Motor neuron (in vitro differentiated cells): ENCODE data around the gene NUP188. TPM values are rescaled to one million over a fixed set of nuclear protein-coding genes. Genes with fewer than 3 reads are reported as not detected.
"Not testable (repeated sequence)": the region's sequence is repeated elsewhere in the genome, so short reads cannot be mapped to it uniquely, and the experiment has no call there.

ENCODE experiments used
- ATAC-seq, 8 experiments: fragments of 200-7000 bp; cut with Tn5 transposase; replicated peaks in 6 of 8; 2 replicates each; pipeline ENCODE4 v1.8.0; 2021; ENCODE audit warnings: mild to moderate bottlenecking in 8 of 8, moderate library complexity in 8 of 8
- H3K27ac ChIP-seq, 2 donors: fragments of 250-450 bp; sonication (Bioruptor Pico); 2 replicates each; pipeline ENCODE4 v1.9.0; 2021; ENCODE audit warnings: antibody characterized with exemption in 2 of 2, mild to moderate bottlenecking in 2 of 2, moderate library complexity in 1 of 2
- H3K4me1 ChIP-seq, 2 donors: fragments of 250-450 bp; sonication (Bioruptor Pico); replicated peaks in 1 of 2; 2 replicates each; pipeline ENCODE4 v1.6.1; 2021; ENCODE audit warnings: antibody characterized with exemption in 2 of 2, mild to moderate bottlenecking in 2 of 2, moderate library complexity in 1 of 2
- H3K4me3 ChIP-seq, 5 donors: fragments of 250-450 bp; sonication (Bioruptor Pico); 2 replicates each; pipeline ENCODE4 v1.9.0; 2021; ENCODE audit warnings: antibody characterized with exemption in 5 of 5, mild to moderate bottlenecking in 5 of 5, moderate library complexity in 4 of 5
- WGBS, 10 experiments: fragments of 450-650 bp; shearing (Covaris generic); methylation state at CpG; one replicate each; pipeline ENCODE4 v1.0.0; 2022; 5-methylcytosine and 5-hydroxymethylcytosine counted together
- in situ Hi-C, 9 experiments: fragments of 400-800 bp; cut with MboI; loops; one replicate each; pipeline ENCODE4 v1.15.0; 2021; ENCODE audit warnings: low sequenced_read_pairs in 9 of 9, low pct_unique_long_range_greater_than_20kb in 2 of 9; ENCODE audit not compliant: unreplicated experiment in 9 of 9
- total RNA-seq, 8 experiments: library from RNA; unstranded; fragments of 300-600 nt; gene quantifications; 2 replicates each; pipeline versions ENCODE4 v1.2.3 to v1.2.4, GENCODE V29; 2022

Gene NUP188
- total RNA-seq, 8 experiments from 2014 or later, result 16.3 to 69.4 (median 21.6) TPM

DNA sequence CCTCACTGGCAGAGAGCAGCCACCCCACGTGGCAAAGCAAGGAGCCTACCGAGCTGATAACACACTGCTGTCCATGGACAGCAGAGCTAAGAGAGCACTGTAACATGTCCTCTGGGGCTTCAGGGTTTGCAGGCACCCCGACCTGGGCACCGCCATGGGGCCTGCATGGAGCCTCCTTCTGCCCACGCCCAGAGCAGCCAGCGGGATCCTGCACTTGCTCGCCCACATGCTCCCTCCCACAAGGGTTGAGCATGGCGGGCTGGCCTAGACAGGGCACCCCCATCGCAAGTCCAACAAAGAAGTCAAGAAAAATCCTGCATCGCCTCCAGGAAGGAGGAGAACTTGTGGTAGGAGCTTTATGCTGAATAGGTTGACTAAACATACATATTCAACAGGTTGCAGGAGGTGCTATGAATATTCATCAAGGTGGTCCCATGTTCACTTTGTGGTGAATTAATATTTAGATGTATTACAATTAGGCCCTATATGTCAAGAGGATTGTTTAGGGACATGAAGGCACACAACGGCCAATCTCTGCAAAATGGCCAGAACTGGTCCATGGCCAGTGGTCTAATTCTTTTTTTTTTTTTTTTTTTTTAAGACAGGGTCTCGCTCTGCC lies 85.2 kb downstream of the NUP188 start:
- H3K27ac ChIP-seq, result no peak overlapping the region
- peak in 1 of 8 experiments; percentile 3 for ATAC-seq
- H3K4me3 ChIP-seq, result no peak overlapping the region
- WGBS, 10 experiments, result 49 to 100% (median 85%) methylated on average over 1 to 9 of the region's 12 CpGs; no CpG with 5 or more reads in 2 of the 10 experiments
- peaks cover 14% of the 10 kb centered on the region in 2 donors for H3K4me1 ChIP-seq
- in situ Hi-C loops, result no loop called here

DNA sequence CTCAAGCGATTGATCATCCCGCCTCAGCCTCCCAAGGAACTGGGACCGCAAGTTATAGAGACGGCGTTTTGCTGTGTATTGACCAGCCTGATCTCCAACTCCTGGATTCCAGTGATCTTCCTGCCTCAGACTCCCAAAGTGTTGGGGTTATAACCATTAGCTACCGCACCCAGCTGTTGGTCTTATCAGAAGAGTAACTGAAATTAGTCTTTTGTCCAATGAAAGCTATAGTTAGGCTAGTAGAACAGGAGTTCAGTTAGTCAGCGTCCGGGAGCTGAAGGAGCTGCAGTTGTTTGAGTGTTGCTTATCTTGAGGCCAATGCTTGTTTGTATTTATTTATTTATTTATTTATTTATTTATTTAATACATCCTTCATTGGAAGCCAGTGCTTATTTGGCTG lies 85.7 kb downstream of the NUP188 start:
- in situ Hi-C loops, result no loop called here
- no peak for ATAC-seq
- 70 to 100% (median 81%) methylated on average over 1 to 8 of the region's 8 CpGs for WGBS, 10 experiments

DNA sequence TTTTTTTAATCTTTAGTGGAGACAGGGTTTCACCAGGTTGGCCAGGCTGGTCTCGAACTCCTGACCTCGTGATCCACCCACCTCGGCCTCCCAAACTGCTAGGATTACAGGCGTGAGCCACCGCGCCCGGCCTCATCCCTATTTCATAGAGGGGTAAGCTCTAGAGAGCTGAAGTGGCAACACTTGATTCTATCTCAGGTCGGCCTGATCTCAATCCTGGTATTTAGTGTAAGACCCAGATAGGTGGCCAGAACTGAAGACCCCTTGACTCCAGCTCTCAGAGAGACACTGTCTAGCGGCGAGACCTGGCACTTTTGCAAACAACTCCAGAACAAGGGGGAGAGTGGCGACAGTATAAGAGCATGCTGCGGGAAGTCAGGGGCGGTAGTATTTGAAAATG lies 88.3 kb downstream of the NUP188 start:
- 0 to 90% (median 12%) methylated on average over 1 to 3 of the region's 13 CpGs; no CpG with 5 or more reads in 5 of the 10 experiments for WGBS, 10 experiments

More for the DNA sequence above, 85.7 kb downstream of the NUP188 start:
- no peak overlapping the region for H3K4me3 ChIP-seq
- no peak overlapping the region for H3K27ac ChIP-seq
- H3K4me1 ChIP-seq, result peaks cover 16 to 17% of the 10 kb centered on the region in 2 donors

DNA sequence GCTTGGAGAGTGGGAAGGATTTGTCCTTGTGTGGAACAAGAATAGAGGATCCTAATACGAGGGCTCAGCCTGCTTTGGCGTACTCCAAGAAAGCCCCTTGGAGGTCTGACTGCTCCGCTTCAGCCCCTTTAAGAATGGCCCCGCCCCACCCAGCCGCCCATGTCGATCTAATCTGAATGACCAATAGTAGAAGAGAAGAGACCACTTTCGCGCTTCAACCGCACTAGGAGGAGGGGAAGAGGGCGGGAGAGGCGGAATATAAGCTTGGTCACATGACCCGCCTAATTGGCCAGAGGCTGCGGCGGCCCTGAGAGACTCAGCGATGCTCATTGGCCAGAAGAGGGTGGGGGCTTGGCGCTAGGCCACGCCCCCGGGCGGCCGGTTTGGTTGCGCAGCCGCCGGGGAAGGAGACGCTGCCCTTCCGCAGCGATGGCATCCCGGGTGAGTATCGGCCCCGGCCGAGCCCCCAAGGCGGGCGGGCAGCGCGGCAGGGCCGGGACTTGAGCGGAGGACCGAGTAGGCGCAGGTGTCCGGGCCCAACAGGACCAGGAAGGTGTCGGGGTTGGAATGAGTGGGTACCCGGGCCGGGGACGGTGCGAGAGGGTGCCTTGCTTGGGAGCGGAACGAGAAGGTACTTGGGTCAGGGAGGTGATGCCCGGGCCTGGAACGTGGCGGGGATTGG lies 88.9 kb downstream of the NUP188 start, which contains the start of gene MIGA2:
Gene MIGA2 (plus strand): TSS at position 386 of the 682 bp plus-strand sequence. CDS start 3,969 bp downstream, outside the sequence.
- in situ Hi-C loops, result no loop called here
- ATAC-seq, result peak; percentile 95 to 97 (median 96)
- peak within 1 kb of the TSS; percentile 81 to 96 (median 91) for H3K4me3 ChIP-seq
- 0 to 2% (median 0%) methylated on average over 1 to 18 of the region's 49 CpGs; no CpG with 5 or more reads in 4 of the 10 experiments for WGBS, 10 experiments
- H3K4me1 ChIP-seq, result peaks cover 8 to 11% of the 10 kb centered on the region in 2 donors
- H3K27ac ChIP-seq, result peak within 1 kb of the TSS; percentile 51 to 69

More for the DNA sequence above, 88.3 kb downstream of the NUP188 start:
- H3K4me3 ChIP-seq, result peak overlapping the region; percentile 21 to 90 (median 23)
- in situ Hi-C loops, result not testable (repeated sequence)
- peak overlapping the region; percentile 51 to 69 for H3K27ac ChIP-seq
- peak in 5 of 8 experiments; percentile 5 to 23 (median 16) for ATAC-seq
- H3K4me1 ChIP-seq, result peaks cover 8 to 11% of the 10 kb centered on the region in 2 donors

DNA sequence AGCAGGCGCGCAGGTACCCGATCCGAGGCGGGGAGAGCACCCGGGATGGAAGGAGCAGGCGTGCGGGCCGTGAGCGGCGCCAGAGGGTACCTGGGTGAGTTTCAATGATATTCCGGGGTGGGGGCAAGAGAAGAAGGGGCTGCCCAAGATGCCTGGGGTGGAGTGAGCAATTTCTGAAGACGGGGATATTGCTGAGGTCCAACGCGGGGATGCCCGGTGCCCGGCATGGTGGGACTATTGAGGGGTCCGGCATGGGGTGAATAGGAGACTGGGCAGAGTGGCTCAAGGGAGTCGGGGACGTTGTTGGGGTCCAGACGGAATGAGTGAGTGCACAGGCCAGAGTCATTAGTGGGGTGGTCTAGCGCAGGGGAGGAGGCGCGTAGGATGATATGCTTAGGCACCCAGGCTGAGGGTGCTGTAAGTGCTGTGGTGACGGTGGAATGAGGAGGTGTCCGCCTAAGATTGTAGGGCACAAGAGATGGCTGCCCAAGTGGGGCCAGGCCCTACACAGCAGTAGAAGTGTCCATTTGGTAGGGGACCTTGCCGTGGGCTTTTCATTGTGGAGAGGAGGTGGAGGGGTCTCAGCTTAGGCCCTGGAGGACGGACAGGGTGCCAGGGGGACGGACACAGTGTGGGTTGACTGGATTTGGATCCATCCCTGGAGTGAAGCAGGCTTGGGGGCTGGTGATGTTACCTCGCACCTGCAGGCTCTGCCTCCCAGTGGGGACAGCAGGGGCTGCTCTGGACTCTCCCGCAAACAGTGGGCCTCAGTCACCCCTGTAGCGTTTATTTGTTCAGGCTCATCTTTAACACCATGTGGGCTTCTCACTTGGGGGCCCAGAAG lies 89.6 kb downstream of the NUP188 start:
- Histone ChIP-seq H3K4me1 (peaks cover 8 to 11% of the 10 kb centered on the region in 2 donors), H3K4me3 (peak overlapping the region; percentile 81 to 96 (median 91)), H3K27ac (peak overlapping the region in 1 of 2 donors; percentile 31)
- WGBS, 10 experiments, result 0 to 60% (median 4%) methylated on average over 1 to 5 of the region's 32 CpGs; no CpG with 5 or more reads in 3 of the 10 experiments
- no peak for ATAC-seq
- in situ Hi-C loops, result no loop called here

DNA sequence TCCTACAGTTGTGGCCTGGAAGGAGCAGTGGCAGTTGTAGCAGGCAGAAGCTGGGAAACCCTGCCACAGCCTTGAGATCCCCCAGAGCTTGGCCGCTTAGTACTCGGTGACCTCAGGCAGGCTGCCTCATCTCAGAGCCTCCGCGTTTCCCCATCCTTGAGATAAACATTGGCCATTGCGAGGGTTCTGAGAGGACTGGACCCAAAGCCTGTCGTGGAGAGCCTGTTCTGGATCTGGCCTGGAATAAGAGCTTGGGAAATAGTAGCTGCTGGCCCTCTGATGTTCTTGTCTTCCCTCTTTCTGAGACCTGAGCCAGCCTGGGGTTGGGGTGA lies 90.2 kb downstream of the NUP188 start:
- 69 to 80% (median 80%) methylated on average over 1 to 3 of the region's 6 CpGs; no CpG with 5 or more reads in 7 of the 10 experiments for WGBS, 10 experiments
- Histone ChIP-seq H3K27ac (no peak overlapping the region), H3K4me3 (peak overlapping the region in 3 of 5 donors; percentile 81 to 94 (median 90)), H3K4me1 (peaks cover 8 to 11% of the 10 kb centered on the region in 2 donors)
- no peak for ATAC-seq
- in situ Hi-C loops, result no loop called here

DNA sequence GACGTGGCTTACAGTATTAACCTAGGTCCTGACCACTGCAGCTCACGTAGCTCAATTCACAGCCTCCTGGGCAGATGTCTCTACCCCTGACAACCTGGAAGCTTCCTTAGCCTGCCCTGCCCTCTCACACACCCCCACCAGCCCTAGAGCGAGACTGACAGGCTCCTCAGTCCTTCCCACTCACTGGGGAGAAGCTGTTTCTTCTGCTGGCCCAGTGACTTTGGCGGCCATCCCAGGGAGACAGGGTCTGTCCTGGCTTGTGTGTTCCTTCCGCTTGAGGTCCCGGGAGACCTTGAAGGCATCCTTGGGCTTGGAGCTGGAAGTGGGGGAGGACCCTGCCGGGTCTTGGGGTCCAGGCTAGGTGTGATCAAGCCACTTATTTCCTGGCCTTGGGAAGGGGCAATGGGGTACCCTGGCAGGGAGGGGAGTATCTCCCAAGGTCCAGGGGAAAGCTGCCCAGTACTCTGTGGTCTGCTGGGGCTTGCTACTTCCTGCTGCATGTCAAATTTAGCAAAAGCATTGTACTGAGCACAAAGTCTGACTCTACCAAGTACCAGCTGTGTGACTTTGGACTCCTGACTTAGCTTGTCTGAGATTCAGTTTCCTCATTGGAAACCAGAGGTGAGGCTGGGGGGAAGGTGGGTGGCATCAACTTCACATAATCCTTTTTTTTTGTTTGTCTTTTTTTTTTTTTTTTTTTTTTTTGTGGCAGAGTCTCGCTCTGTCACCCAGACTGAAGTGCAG lies 90.8 kb downstream of the NUP188 start:
- in situ Hi-C loops, result no loop called here
- WGBS, 10 experiments, result 40 to 93% (median 83%) methylated on average over 1 to 3 of the region's 8 CpGs; no CpG with 5 or more reads in 5 of the 10 experiments
- Histone ChIP-seq H3K27ac (no peak overlapping the region), H3K4me1 (peaks cover 8 to 11% of the 10 kb centered on the region in 2 donors), H3K4me3 (peak overlapping the region in 1 of 5 donors; percentile 94)
- no peak for ATAC-seq

DNA sequence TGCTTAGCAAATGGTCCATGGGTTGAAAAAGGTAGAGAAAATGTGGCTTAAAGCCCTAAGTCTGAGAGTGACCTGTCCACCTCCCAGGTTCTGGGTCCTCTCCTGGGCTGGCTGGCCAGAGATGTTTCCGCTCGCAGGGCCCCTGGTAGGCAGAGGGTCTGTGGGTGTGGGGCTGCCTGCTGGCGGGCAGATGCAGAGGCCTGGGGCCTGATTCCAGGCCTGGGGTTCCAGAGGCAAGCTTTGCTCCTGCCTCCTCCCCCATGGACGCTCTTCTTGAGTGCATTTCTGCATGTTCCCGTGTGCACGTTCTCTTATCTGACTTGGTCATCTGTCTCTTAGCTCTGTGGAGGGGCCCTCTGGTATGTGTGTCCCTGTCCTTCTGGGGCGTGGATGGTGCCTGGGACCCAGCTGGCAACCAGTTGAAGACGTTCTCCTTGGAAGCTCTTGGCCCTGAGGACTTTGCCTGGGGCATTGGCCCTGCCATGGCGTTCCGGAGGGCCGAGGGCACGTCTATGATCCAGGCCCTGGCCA lies 92.7 kb downstream of the NUP188 start:
- in situ Hi-C loops, result no loop called here
- no peak for ATAC-seq
- Histone ChIP-seq H3K4me1 (peaks cover 8 to 11% of the 10 kb centered on the region in 2 donors), H3K27ac (no peak overlapping the region), H3K4me3 (no peak overlapping the region)
- WGBS, 10 experiments, result 93 to 100% (median 100%) methylated on average over 1 to 9 of the region's 12 CpGs; no CpG with 5 or more reads in 7 of the 10 experiments

DNA sequence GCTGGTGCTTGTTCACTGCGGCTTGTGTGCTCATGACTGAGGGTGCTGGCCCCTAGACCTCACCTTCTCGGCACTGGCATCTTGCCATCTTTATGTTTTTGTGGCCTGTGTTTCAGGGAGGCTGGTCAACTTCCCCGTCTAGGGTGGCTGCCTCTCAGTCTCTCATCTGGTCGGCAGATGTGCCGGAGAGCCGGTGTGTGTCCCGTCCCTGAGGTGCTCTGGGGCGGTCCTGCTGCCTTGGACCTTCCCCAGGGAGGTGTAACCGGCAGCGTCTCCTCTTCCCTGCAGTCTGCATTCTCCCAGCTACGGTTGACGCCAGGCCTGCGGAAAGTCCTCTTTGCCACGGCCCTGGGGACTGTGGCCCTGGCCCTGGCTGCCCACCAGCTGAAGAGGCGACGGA lies 94.5 kb downstream of the NUP188 start:
- peak in 2 of 8 experiments; percentile 10 to 56 for ATAC-seq
- WGBS, 10 experiments, result 47 to 98% (median 82%) methylated on average over 3 to 9 of the region's 16 CpGs; no CpG with 5 or more reads in 6 of the 10 experiments
- no peak overlapping the region for H3K4me3 ChIP-seq
- H3K4me1 ChIP-seq, result peaks cover 8% of the 10 kb centered on the region in 2 donors
- in situ Hi-C loops, result no loop called here
- H3K27ac ChIP-seq, result no peak overlapping the region

DNA sequence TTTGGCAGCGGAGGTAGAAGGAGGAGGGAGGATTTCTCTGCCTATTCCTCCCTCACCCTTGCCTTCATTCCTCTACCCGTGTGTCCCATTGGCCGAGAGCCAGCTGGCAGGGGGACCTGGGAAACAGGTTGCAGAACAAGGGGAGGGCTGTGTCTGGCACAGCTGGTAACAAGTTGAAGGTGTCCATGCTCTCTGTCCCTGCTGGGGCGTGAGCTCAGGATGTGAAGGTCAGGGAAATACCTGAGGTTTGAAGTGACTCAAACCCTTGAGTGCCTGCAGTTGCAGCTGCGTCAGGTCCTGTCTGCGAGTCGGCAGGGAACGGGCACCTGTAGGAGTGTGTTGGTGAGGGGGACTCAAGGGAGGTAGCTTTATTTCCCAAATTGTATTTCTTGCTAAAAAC lies 105.1 kb downstream of the NUP188 start:
- in situ Hi-C loops, result no loop called here
- Histone ChIP-seq H3K4me1 (no peaks in the 10 kb centered on the region), H3K27ac (no peak overlapping the region), H3K4me3 (no peak overlapping the region)
- no peak for ATAC-seq
- 50 to 98% (median 81%) methylated on average over 2 to 8 of the region's 8 CpGs; no CpG with 5 or more reads in 5 of the 10 experiments for WGBS, 10 experiments

DNA sequence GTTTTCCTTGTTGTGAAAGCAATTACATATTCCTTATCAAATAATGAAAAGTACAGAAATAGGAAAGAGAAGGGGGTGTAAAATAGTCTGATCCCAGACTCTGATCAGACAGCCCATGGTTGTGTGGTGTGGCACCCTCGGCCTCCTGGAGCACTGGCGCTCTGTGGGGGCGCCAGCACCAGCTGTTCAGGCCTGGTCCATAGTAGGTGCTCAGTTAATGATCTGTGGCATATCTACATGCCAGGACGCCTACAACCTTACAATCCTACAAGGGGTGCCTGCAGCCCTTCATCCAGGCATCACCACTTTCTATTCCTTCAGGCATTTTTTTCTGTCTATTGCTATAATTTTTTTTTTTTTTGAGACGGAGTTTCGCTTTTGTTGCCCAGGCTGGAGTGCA lies 105.5 kb downstream of the NUP188 start:
- Histone ChIP-seq H3K4me3 (no peak overlapping the region), H3K4me1 (no peaks in the 10 kb centered on the region), H3K27ac (no peak overlapping the region)
- in situ Hi-C loops, result no loop called here
- ATAC-seq, result no peak
- WGBS, 10 experiments, result 79 to 100% (median 96%) methylated on average over 1 to 6 of the region's 6 CpGs; no CpG with 5 or more reads in 4 of the 10 experiments
